K562 (cell line): ENCODE measurements around the gene SMAD5. TPM values are rescaled to one million over a fixed set of nuclear protein-coding genes. Genes with fewer than 3 reads are reported as not detected.

Experiments
- ATAC-seq: fragments of 200-7000 bp; cut with Tn5 transposase; 3 replicates; pipeline ENCODE4 v1.9.1; 2020; ENCODE audit warnings: moderate library complexity
- BruUV-seq: library from RNA; stranded (reverse); fragments of 400-500 nt; replicated peaks from 2 replicates; lab custom pipeline; 2021; lab: Mats Ljungman, UMichigan
- CTCF ChIA-PET: fragments of 300-600 bp; formaldehyde crosslinking; extraction: SDS; loops from one replicate; lab custom pipeline; 2021; ENCODE audit warnings: low intra/inter-chr PET ratio; lab: Yijun Ruan, JAX
- POLR2A ChIA-PET: fragments of 300-600, 350-650 bp; sonication (Branson Sonifier 250); formaldehyde crosslinking; extraction: SDS; loops from one replicate; lab custom pipeline; 2021; ENCODE audit warnings: antibody characterized with exemption, inconsistent platforms; lab: Yijun Ruan, JAX
- DNase-seq, 4 experiments: peaks; one replicate each; pipeline versions ENCODE4 v3.0.0 to v3.0.0-alpha.2; 2011 to 2018; ENCODE audit warnings: low spot score in 3 of 4, mixed read lengths in 3 of 4; ENCODE audit errors: extremely low read depth in 1 of 4
- FAIRE-seq: peaks from 2 replicates; lab custom pipeline; 2011; peaks lifted over from hg19 to GRCh38; lab: Jason Lieb, UNC
- H2AFZ ChIP-seq: 2 replicates; pipeline ENCODE4 v1.6.0; 2011; ENCODE audit warnings: low read depth, low read length, control low read depth, inconsistent platforms
- H3K27ac ChIP-seq: fragments of 200-600 bp; 3 replicates; pipeline ENCODE4 v1.8.0; 2011; ENCODE audit warnings: low read depth, mild to moderate bottlenecking, control low read depth, inconsistent platforms, low read length, moderate library complexity, mixed read lengths; ENCODE audit errors: extremely low read depth
- H3K27me3 ChIP-seq, 2 experiments: fragments of 300-600 bp in 1 of 2; 2 replicates in 1 of 2; 3 replicates in 1 of 2; pipeline versions ENCODE4 v1.6.0 to v1.8.0; 2011; ENCODE audit warnings: inconsistent platforms in 2 of 2, low read length in 2 of 2, mild to moderate bottlenecking in 1 of 2, mixed read lengths in 1 of 2, moderate library complexity in 1 of 2; ENCODE audit not compliant: control insufficient read depth in 2 of 2, insufficient read depth in 2 of 2
- H3K36me3 ChIP-seq: fragments of 300-600 bp; 3 replicates; pipeline ENCODE4 v1.8.0; 2011; ENCODE audit warnings: mild to moderate bottlenecking, low read length, inconsistent platforms; ENCODE audit not compliant: control insufficient read depth, insufficient read depth
- H3K4me1 ChIP-seq, 2 experiments: fragments of 200-600 bp in 1 of 2; replicated peaks in 1 of 2; 2 replicates in 1 of 2; 3 replicates in 1 of 2; pipeline versions ENCODE4 v1.5.1 to v1.8.0; 2011; ENCODE audit warnings: inconsistent platforms in 2 of 2, low read length in 2 of 2, mild to moderate bottlenecking in 1 of 2, mixed read lengths in 1 of 2, moderate library complexity in 1 of 2; ENCODE audit not compliant: control insufficient read depth in 2 of 2, insufficient read depth in 2 of 2
- H3K4me2 ChIP-seq: 2 replicates; pipeline ENCODE4 v1.6.1; 2011; ENCODE audit warnings: low read length, control low read depth, inconsistent platforms, mixed read lengths; ENCODE audit not compliant: insufficient read depth
- H3K4me3 ChIP-seq: fragments of 200-600 bp; sonication (generic), shearing (Covaris generic); 2 replicates; pipeline ENCODE4 v1.5.1; 2016; ENCODE audit warnings: control low read depth, inconsistent platforms
- H3K79me2 ChIP-seq: fragments of 200-600 bp; 3 replicates; pipeline ENCODE4 v1.8.0; 2011; ENCODE audit warnings: low read length, inconsistent platforms; ENCODE audit not compliant: control insufficient read depth, insufficient read depth
- H3K9ac ChIP-seq, 2 experiments: 2 replicates each; pipeline versions ENCODE4 v1.6.0 to v1.6.1; 2011; ENCODE audit warnings: low read depth in 2 of 2, low read length in 2 of 2, control low read depth in 1 of 2, inconsistent platforms in 1 of 2, mild to moderate bottlenecking in 1 of 2, mixed read lengths in 1 of 2; ENCODE audit not compliant: insufficient read depth in 1 of 2
- H3K9me1 ChIP-seq: one replicate; pipeline ENCODE4 v1.6.0; 2011; ENCODE audit warnings: inconsistent platforms, mild to moderate bottlenecking, low read length, moderate library complexity; ENCODE audit not compliant: control insufficient read depth, insufficient read depth
- H3K9me3 ChIP-seq: replicated peaks from 2 replicates; pipeline ENCODE4 v1.5.1; 2011; ENCODE audit warnings: low read depth, low read length, inconsistent platforms; ENCODE audit not compliant: control insufficient read depth, insufficient read depth
- H4K20me1 ChIP-seq: replicated peaks from 2 replicates; pipeline ENCODE4 v1.6.1; 2011; ENCODE audit warnings: low read length, inconsistent platforms, mixed read lengths; ENCODE audit not compliant: control insufficient read depth, insufficient read depth
- DMBX1 ChIP-seq: fragments of 250-450 bp; sonication (Bioruptor Pico); IDR thresholded peaks from 2 replicates; pipeline ENCODE4 v1.8.0; 2022; ENCODE audit warnings: inconsistent platforms, mild to moderate bottlenecking, moderate library complexity, borderline replicate concordance
- EHMT2 ChIP-seq: fragments of 450-650 bp; IDR thresholded peaks from 2 replicates; pipeline ENCODE4 v1.6.1; 2018; ENCODE audit warnings: antibody characterized with exemption
- EZH2 ChIP-seq: IDR thresholded peaks from 2 replicates; pipeline ENCODE4 v1.6.1; 2012; ENCODE audit warnings: low read depth, mild to moderate bottlenecking, inconsistent platforms, low read length, borderline replicate concordance
- FOXO4 ChIP-seq: fragments of 450-650 bp; formaldehyde crosslinking; IDR thresholded peaks from 2 replicates; pipeline ENCODE4 v1.4.0; 2020; ENCODE audit warnings: mild to moderate bottlenecking, moderate library complexity
- KAT8 ChIP-seq: fragments of 450-650 bp; IDR thresholded peaks from 2 replicates; pipeline ENCODE4 v1.6.1; 2016; ENCODE audit warnings: low read depth, mild to moderate bottlenecking
- NCOA2 ChIP-seq, 2 experiments: fragments of 450-650 bp; IDR thresholded peaks; 2 replicates each; pipeline ENCODE4 v1.6.1; 2018; ENCODE audit warnings: mild to moderate bottlenecking in 2 of 2, moderate library complexity in 1 of 2; ENCODE audit not compliant: partially characterized antibody in 2 of 2
- POLR2G ChIP-seq: fragments of 200-400 bp; formaldehyde crosslinking; IDR thresholded peaks from 2 replicates; pipeline ENCODE4 v1.6.1; 2017; ENCODE audit warnings: low read depth, mild to moderate bottlenecking, antibody characterized with exemption, low read length, moderate library complexity
- POLR3G ChIP-seq: IDR thresholded peaks from 2 replicates; pipeline ENCODE4 v1.6.1; 2011; ENCODE audit not compliant: insufficient read length, insufficient replicate concordance; ENCODE audit errors: extremely low read depth
- RAD51 ChIP-seq: fragments of 450-650 bp; IDR thresholded peaks from 2 replicates; pipeline ENCODE4 v1.7.1; 2016; ENCODE audit warnings: low read depth, mild to moderate bottlenecking, borderline replicate concordance
- RBM22 ChIP-seq: fragments of 200-400 bp; formaldehyde crosslinking; IDR thresholded peaks from 2 replicates; pipeline ENCODE4 v1.6.1; 2018; ENCODE audit warnings: low read length, low read depth; ENCODE audit not compliant: poor library complexity, severe bottlenecking
- RCOR1 ChIP-seq, 2 experiments: IDR thresholded peaks; 2 replicates each; pipeline ENCODE4 v1.6.1; 2012; ENCODE audit warnings: low read depth in 2 of 2, low read length in 2 of 2, borderline replicate concordance in 1 of 2, improper control_type of control experiment in 1 of 2
- SNAPC5 ChIP-seq: fragments of 250-450 bp; sonication (Bioruptor Pico); IDR thresholded peaks from 2 replicates; pipeline ENCODE4 v1.8.0; 2021; ENCODE audit warnings: moderate library complexity, mild to moderate bottlenecking, inconsistent platforms
- TCF15 ChIP-seq: fragments of 250-450 bp; sonication (Bioruptor Pico); IDR thresholded peaks from 2 replicates; pipeline ENCODE4 v1.8.0; 2022; ENCODE audit warnings: moderate library complexity, mild to moderate bottlenecking, inconsistent platforms
- U2AF1 ChIP-seq: fragments of 200-400 bp; formaldehyde crosslinking; optimal IDR thresholded peaks from 2 replicates; pipeline ENCODE3; 2017; ENCODE audit warnings: mild to moderate bottlenecking, low read depth, low read length, moderate library complexity
- XRCC3 ChIP-seq: fragments of 450-650 bp; IDR thresholded peaks from 2 replicates; pipeline ENCODE4 v1.6.1; 2017; ENCODE audit warnings: mild to moderate bottlenecking, moderate library complexity
- ZBTB7A ChIP-seq: IDR thresholded peaks from 2 replicates; pipeline ENCODE4 v1.6.1; 2011; ENCODE audit warnings: low read depth, mild to moderate bottlenecking, low read length, moderate library complexity, borderline replicate concordance; ENCODE audit not compliant: control insufficient read depth
- ZNF184 ChIP-seq: sonication (generic); formaldehyde crosslinking; IDR thresholded peaks from 2 replicates; pipeline ENCODE4 v1.5.0; 2020; ENCODE audit warnings: missing genetic modification reagents
- ZNF584 ChIP-seq: fragments of 200-800 bp; sonication (Bioruptor generic); IDR thresholded peaks from 2 replicates; pipeline ENCODE4 v1.6.1; 2016; ENCODE audit warnings: low read depth, mild to moderate bottlenecking, missing genetic modification characterization, missing compliant biosample characterization
- ZNF668 ChIP-seq: fragments of 250-450 bp; sonication (Bioruptor Pico); IDR thresholded peaks from 2 replicates; pipeline ENCODE4 v1.8.0; 2022; ENCODE audit warnings: mild to moderate bottlenecking, inconsistent platforms
- ZNF766 ChIP-seq: fragments of 200-800 bp; sonication (Bioruptor generic); conservative IDR thresholded peaks from 2 replicates; pipeline ENCODE4 v1.6.1; 2016; ENCODE audit warnings: missing genetic modification characterization, missing compliant biosample characterization
- WGBS: fragments of 100-300 bp; shearing (Covaris generic); methylation state at CpG from one replicate; pipeline ENCODE4 v1.1.6; 2016; ENCODE audit warnings: low coverage, mixed read lengths; ENCODE audit not compliant: insufficient coverage; ENCODE audit errors: missing lambda C conversion rate; 5-methylcytosine and 5-hydroxymethylcytosine counted together
- in situ Hi-C: fragments of 300-500 bp; cut with MboI; formaldehyde crosslinking; loops from 4 replicates; pipeline ENCODE4 v1.15.0; 2018; ENCODE audit warnings: inconsistent platforms, mixed read lengths
- intact Hi-C: fragments of 100-400 bp; cut with micrococcal nuclease; formaldehyde crosslinking; loops from 2 replicates; pipeline ENCODE4 v1.14.2; 2022
- polyA plus RNA-seq, 8 experiments: library from polyadenylated mRNA; depleted of rRNA in 4 of 8; stranded (reverse) in 5 of 8; unstranded in 3 of 8; fragments of >200 nt; fragmentation: Nextera tagmentation in 2 of 8; fragmentation: Illumina TruSeq in 1 of 8; extraction: Ambion mirVana in 2 of 8; extraction: Trizol in 1 of 8; gene quantifications; 2 replicates each; pipeline versions ENCODE4 v1.2.1 to v1.2.3, GENCODE V29; 2011 to 2014; ENCODE audit warnings: inconsistent platforms in 1 of 8, missing spikeins in 1 of 8
- total RNA-seq, 7 experiments: library from RNA; depleted of rRNA in 6 of 7; stranded (reverse); fragments of >200 nt in 6 of 7; fragmentation: Illumina TruSeq in 2 of 7; extraction: Trizol in 2 of 7; gene quantifications; 2 replicates each; pipeline versions ENCODE4 v1.2.1 to v1.2.3, GENCODE V29; 2011 to 2021; ENCODE audit warnings: low replicate concordance in 1 of 7

Gene SMAD5
- total and polyA plus RNA-seq, 9 of the 15 experiments (the other 6 are each of a cell fraction or from before 2014, with no cell fraction given) = 12.4 to 53.9 (median 20.3) TPM

GRCh38 chr5:136089791-136090190 is 42.9 kb upstream of the SMAD5 start (continued):
- TF ChIP-seq ZNF668 (no peak), ZNF584 (0 out of 2 replicates have a peak, but pooled peaks have one; percentile 38), KAT8 (no peak), RCOR1 (IDR thresholded peaks at IDR 0.05; ENCODE audit: borderline replicate concordance in 1 of 2, low read depth in 2 of 2, low read length in 2 of 2) (0 out of 4 replicates have a peak, but pooled peaks of 1 of the 2 experiments have one; percentile 22), EHMT2 (peak; percentile 78), RBM22 (no peak), ZNF184 (CRISPR knock-in tag) (no peak), ZNF766 (CRISPR knock-in tag) (0 out of 2 replicates have a peak, but pooled peaks have one; percentile 16), DMBX1 (CRISPR knock-in tag) (peak; percentile 18; the same call in 1 of the 2 replicates), EZH2 (no peak)
- TF ChIP-seq, all 486 proteins: peak for 15

- H3K9me1 ChIP-seq = no peaks in the 10 kb centered on the region
- no peak overlapping the region for H3K4me3 ChIP-seq
- DNase-seq (no peak), FAIRE-seq (no peak)
- 33% methylated on average over 4 of the region's 4 CpGs for WGBS
- H4K20me1 ChIP-seq = no peaks in the 10 kb centered on the region
- H3K36me3 ChIP-seq = no peaks in the 10 kb centered on the region
- ChIA-PET POLR2A (no interaction called here), CTCF (no interaction called here)
- H3K27me3 ChIP-seq = peaks cover 0 to 4% of the 10 kb centered on the region in 2 experiments; a peak in 1 of 5 replicates
- H3K79me2 ChIP-seq = no peaks in the 10 kb centered on the region
- no peak overlapping the region for H3K4me2 ChIP-seq
- H3K9ac ChIP-seq = no peak overlapping the region
- no peak for TF ChIP-seq FOXO4 (CRISPR knock-in tag)
- TF ChIP-seq ZBTB7A = no peak
- TF ChIP-seq NCOA2 (IDR thresholded peaks at IDR 0.05; ENCODE audit: partially characterized antibody in 2 of 2) = no peak
- TF ChIP-seq XRCC3 = no peak
- no peak for TF ChIP-seq U2AF1
- TF ChIP-seq TCF15 = no peak
- no peak for TF ChIP-seq POLR3G
- no peak for TF ChIP-seq SNAPC5 (CRISPR knock-in tag)
- no peak for TF ChIP-seq RAD51
- no peak for TF ChIP-seq POLR2G
- TF ChIP-seq, all 486 proteins: peak for 0
- no peak overlapping the region for H2AFZ ChIP-seq
- ATAC-seq = no peak
- no peak overlapping the region for H3K27ac ChIP-seq
- H3K9me3 ChIP-seq = no peaks in the 10 kb centered on the region
- in situ Hi-C loops = no loop called here
- H3K4me1 ChIP-seq = peaks cover 8 to 27% of the 10 kb centered on the region in 2 experiments
- intact Hi-C loops = no loop called here
- BruUV-seq = no TSS peak
Observed at GRCh38 chr5:136090319-136090718, 42.3 kb upstream of the SMAD5 start.
